ENCODE data around the gene FZD2.
"Not testable (repeated sequence)": the region's sequence is repeated elsewhere in the genome, so short reads cannot be mapped to it uniquely, and the experiment has no call there.

FZD2 gene

GRCh38 chr17:44546671-44547606, 10.3 kb upstream of the FZD2 start:
- no peak for DNase-seq

DNA sequence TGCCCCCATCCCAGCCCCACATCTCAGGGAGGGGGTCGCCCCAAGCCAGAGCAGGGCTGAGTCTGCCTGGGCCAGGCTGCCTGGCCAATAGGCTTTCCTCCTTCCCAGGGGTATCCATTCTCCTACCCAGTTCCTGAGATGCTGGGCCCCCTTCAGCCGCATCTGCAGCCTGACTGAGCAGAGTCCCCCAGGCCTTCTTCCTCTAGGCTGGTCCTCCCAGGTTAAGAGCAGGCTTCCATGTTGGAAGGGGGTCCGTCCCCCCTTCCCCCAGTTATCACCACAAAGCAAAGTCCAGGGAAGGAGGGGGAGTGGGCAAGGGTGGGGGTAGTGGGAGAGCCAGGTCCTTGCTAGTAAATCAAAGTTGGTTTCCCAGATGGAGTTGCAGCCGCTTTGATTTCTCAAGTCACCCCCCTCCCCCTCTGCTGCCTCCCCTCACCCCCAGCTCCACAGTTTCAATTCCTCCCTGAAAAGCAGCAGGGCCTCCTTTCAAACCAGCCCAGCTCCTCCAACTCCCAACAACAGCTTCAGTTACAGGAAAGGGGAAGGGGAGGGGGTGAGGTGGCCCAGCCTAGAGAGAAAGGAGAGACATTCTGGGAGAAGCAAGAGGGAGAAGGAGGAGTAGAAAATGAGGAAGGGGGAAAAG, 9.5 kb upstream of the FZD2 start:
- DNase-seq: no peak

GRCh38 chr17:44548376-44549230, 8.7 kb upstream of the FZD2 start:
- DNase-seq: no peak

DNA sequence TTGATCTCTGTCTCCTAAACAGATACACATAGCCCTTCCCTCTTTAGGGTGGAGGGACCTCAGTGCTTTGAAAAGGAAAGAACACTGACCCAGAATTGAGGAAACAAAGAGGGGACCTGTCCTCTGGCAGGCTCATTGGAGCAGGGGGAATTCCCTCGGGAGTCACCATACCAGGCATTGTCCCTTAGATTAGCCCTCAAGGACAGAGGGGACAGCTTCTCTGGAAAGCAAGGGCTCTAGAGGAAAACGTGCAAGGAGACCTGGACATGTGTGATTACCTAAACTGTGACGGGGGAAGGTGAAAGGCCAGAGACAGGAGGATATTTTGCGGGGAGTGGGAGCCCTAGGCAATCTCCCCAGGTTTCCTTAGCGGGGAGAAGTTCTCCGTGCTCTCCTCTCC, 7.6 kb upstream of the FZD2 start:
- DNase-seq: no peak

GRCh38 chr17:44552361-44552760, 4.9 kb upstream of the FZD2 start:
- DNase-seq: no peak

GRCh38 chr17:44555099-44555498, 2.2 kb upstream of the FZD2 start:
- DNase-seq: no peak

DNA sequence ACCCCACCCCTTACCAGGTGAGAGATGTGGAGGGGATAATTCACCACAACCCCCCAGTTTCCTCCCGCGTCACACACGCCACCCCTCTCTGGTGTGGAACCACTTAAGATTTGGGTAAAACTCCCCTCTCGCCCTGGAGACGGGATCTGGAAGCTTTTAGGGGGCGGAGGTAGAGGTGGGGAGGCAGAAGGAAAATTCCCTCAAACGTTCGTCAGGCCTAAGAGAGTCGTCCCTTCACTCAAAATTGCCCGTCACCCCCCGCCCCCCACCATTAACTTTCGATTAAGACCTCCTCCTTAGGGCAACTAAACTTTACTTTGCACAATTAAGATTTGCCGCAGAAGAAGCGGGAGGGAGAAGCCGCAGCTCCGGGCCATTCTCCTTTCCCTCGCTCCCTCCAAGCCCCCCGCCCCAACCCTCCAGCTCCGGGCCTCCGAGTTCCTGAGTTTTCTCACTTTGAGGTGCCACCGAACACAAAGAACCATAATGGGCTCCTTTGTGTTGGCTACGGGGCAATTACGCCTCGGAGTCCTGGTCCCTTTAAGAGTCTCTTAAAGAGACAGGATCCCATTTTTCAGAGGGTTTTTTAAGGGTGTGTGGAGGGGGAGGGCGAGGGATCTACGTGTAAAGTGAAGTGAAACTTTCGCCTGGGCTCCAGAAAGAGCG, 985 bp upstream of the FZD2 start:
- peak; percentile 32 for DNase-seq

DNA sequence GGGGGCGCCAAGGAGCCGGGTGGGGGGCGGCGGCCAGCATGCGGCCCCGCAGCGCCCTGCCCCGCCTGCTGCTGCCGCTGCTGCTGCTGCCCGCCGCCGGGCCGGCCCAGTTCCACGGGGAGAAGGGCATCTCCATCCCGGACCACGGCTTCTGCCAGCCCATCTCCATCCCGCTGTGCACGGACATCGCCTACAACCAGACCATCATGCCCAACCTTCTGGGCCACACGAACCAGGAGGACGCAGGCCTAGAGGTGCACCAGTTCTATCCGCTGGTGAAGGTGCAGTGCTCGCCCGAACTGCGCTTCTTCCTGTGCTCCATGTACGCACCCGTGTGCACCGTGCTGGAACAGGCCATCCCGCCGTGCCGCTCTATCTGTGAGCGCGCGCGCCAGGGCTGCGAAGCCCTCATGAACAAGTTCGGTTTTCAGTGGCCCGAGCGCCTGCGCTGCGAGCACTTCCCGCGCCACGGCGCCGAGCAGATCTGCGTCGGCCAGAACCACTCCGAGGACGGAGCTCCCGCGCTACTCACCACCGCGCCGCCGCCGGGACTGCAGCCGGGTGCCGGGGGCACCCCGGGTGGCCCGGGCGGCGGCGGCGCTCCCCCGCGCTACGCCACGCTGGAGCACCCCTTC, 484 bp downstream of the FZD2 start:
- DNase-seq: peak; percentile 58

DNA sequence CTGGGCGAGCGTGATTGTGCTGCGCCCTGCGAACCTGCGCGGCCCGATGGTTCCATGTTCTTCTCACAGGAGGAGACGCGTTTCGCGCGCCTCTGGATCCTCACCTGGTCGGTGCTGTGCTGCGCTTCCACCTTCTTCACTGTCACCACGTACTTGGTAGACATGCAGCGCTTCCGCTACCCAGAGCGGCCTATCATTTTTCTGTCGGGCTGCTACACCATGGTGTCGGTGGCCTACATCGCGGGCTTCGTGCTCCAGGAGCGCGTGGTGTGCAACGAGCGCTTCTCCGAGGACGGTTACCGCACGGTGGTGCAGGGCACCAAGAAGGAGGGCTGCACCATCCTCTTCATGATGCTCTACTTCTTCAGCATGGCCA, 1.0 kb downstream of the FZD2 start:
- no peak for DNase-seq

GRCh38 chr17:44558710-44559633, 1.7 kb downstream of the FZD2 start:
- no peak for DNase-seq

DNA sequence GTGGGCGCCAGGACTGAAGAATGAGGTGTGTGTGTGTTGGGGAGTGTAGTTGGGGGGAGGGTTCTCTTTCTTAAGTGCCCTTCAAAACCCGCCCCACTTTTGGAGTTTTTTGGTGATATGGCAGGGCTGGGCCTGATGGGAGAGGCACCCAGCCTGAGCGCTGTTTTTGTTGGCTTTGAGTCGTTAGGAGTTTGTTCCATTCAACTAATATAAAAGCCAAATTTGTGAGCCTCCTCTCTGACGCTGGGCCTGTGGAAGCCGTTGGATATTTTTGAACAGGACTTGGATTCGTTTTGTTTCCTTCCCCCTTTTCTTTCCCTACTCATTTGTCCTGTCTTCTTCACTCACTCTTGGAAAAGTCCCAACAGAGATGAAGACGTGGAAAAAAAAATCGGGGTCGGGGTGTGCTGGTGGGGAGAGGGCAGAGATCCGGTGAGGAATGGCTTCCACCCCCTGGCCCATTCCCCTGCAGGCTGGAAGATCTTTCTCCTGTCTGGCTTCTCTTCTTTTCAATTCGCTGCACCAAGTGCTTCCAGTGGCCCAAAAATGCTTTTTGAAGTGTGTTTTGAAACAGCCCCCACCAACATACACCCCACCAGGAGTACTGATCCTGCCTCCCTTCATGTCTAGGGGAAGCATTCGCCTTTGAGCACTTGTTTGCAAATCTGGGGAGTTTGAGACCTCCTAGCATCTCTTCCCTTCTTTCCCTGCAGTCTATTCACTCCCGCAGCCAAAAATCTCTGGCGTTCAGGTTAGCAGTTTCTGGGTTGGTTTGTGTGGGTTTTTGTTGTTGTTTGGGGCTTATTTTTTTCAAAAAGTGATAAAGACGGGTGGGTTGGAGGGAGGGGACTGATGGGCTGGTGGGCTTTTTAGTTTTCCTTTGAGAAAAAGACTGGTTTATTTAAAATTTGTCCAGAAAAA, 2.6 kb downstream of the FZD2 start:
- DNase-seq: no peak

DNA sequence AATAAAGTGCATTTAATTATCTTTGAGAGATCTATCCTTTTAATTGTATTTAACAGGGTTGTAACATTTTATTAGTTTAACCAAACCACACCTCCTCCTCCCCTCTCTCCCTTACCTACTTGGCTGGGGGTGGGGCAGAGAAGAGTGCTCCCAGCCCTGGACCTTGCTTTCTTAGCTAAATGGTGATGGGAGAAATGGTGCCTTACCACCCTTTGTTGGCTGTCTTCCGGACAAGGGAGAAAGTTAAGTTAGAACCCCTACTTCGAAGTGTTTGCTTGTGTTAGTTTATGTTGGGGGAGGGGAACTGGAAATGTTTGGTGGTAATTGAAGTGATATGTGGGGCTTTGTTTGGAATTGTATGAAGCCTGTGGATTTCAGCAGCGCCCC, 3.9 kb downstream of the FZD2 start:
- no peak for DNase-seq

DNA sequence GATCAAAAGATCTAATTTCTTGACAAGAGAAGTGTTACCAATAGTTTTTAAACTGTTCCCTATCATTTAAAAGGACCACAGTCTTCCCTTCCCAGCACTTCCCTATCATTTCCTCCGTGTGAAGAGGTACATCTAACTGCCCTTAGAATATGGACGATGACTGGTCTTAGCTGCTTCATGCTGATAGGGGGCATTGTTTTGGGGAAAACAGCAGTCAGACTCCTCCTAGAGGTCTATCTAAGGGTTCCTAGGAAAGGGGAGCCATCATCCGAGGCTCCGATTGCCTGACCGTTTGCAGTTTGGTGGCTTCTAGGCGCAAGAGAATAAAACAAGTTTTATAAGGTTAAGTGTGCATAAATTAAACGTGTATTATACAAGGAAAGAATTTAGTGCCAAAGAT, 7.1 kb downstream of the FZD2 start:
- DNase-seq: no peak

DNA sequence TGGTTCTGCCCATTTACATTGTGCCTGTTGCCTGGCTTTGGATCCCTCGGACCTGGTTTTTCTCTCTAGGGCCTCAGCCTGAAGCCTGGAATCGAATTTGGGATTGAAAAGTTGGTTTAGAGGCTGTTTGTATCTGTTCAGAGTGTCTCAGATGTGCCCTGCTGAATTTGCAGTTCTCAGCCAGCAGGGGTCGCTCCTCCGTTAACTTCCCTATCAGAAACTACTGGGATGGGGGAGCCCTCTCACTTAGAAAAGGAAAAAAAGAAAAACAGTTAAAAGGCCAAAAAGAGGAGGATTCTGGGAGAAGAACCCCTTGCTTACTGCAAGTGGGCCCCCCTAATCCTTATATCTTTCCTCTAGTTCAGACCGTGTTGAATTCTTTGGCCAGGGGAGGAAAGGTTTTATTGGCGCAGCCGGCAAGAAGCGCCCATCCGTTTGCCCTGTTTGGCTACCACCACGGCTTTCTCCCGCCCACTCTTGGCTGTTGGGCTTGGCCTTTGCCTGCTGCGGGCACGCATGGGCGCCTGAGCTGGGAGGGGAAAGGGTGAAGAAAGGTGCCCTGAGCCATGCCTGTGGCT, 8.7 kb downstream of the FZD2 start:
- DNase-seq: peak; percentile 41

DNA sequence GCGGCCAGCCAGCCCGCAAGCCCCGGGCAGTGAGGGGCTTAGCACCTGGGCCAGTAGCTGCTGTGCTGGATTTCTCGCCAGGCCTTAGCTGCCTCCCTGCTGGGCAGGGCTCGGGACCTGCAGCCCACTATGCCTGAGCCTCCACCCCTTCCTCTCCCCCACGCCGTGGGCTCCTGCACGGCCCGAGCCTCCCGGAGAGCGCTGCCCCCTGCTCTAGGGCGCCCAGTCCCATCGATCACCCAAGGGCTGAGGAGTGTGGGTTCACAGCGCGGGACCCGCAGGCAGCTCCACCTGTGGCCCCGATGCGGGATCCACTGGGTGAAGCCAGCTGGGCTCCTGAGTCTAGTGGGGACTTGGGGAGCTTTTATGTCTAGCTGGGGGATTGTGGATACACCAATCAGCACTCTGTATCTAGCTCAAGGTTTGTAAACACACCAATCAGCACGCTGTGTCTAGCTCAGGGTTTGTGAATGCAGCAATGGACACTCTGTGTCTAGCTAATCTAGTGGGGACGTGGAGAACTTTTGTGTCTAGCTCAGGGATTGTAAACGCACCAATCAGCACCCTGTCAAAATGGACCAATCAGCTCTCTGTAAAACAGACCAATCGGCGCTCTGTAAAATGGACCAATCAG, 11.1 kb downstream of the FZD2 start:
- not testable (repeated sequence) for DNase-seq

- DNase-seq: peak; percentile 35
These were observed 11.9 kb downstream of the FZD2 start for GRCh38 chr17:44568945-44569858.

- no peak for DNase-seq
These were observed 15.5 kb downstream of the FZD2 start for GRCh38 chr17:44572801-44573200.

DNA sequence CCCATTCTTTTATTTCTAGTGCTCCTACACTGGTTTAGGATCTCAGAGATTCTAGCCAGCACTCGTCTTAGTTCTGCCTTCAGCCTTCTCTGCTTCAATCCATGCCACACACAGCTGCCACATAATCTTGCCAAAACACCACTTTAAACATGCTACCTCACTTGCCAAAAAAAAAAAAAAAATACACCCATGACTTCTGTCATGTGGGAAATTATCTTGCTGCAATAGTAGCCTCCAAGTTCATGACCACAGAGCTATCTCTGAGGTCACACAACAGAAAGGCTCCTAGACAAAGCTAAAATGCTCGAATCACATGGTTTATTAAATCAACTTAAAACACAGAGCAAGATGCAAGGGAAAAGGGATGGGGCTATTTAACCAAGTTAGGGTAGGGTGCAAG, 18.1 kb downstream of the FZD2 start:
- no peak for DNase-seq
